H9 (cell line): Measurements from ENCODE around the gene DIAPH3. TPM values are rescaled to one million over a fixed set of nuclear protein-coding genes. Genes with fewer than 3 reads are reported as not detected.

Experiments used
- DNase-seq: peaks from one replicate; pipeline ENCODE4 v3.0.0-alpha.2; 2017
- H2AFZ ChIP-seq: one replicate; pipeline ENCODE4 v1.6.1; 2013; ENCODE audit warnings: mild to moderate bottlenecking, low read length, control low read depth, moderate library complexity
- H2AK5ac ChIP-seq: 2 replicates; pipeline ENCODE4 v1.6.1; 2013; ENCODE audit warnings: low read length, control low read depth, mixed read lengths; ENCODE audit not compliant: insufficient read length
- H2BK120ac ChIP-seq: one replicate; pipeline ENCODE4 v1.6.1; 2013; ENCODE audit warnings: low read depth, mild to moderate bottlenecking, low read length, control low read depth, inconsistent platforms; ENCODE audit not compliant: poor library complexity, severe bottlenecking
- H2BK12ac ChIP-seq: 2 replicates; pipeline ENCODE4 v1.6.1; 2013; ENCODE audit warnings: low read length, control low read depth, mixed read lengths, low read depth; ENCODE audit not compliant: insufficient read length
- H2BK15ac ChIP-seq: 2 replicates; pipeline ENCODE4 v1.6.1; 2013; ENCODE audit warnings: low read depth, low read length, control low read depth
- H2BK20ac ChIP-seq: one replicate; pipeline ENCODE4 v1.6.1; 2013; ENCODE audit warnings: low read depth, mild to moderate bottlenecking, low read length, control low read depth, inconsistent platforms; ENCODE audit not compliant: poor library complexity, severe bottlenecking
- H2BK5ac ChIP-seq: 2 replicates; pipeline ENCODE4 v1.6.1; 2013; ENCODE audit warnings: low read length, control low read depth, mixed read lengths; ENCODE audit not compliant: insufficient read length
- H3K14ac ChIP-seq: 2 replicates; pipeline ENCODE4 v1.6.1; 2013; ENCODE audit warnings: low read length, control low read depth; ENCODE audit not compliant: insufficient read depth
- H3K18ac ChIP-seq: 2 replicates; pipeline ENCODE4 v1.6.1; 2013; ENCODE audit warnings: low read depth, mild to moderate bottlenecking, mixed read lengths, low read length, control low read depth; ENCODE audit not compliant: insufficient read length
- H3K23ac ChIP-seq: 2 replicates; pipeline ENCODE4 v1.6.1; 2013; ENCODE audit warnings: low read length, control low read depth, mixed read lengths, low read depth; ENCODE audit not compliant: insufficient read length
- H3K23me2 ChIP-seq: 2 replicates; pipeline ENCODE4 v1.6.1; 2013; ENCODE audit warnings: low read depth, mild to moderate bottlenecking, mixed read lengths, low read length, control low read depth; ENCODE audit not compliant: insufficient read length, poor library complexity, severe bottlenecking
- H3K27ac ChIP-seq: 2 replicates; pipeline ENCODE4 v1.5.1; 2013; ENCODE audit warnings: low read length, control low read depth, mixed read lengths, low read depth; ENCODE audit not compliant: insufficient read length
- H3K27me3 ChIP-seq: 2 replicates; pipeline ENCODE4 v1.6.1; 2013; ENCODE audit warnings: low read length, control low read depth, inconsistent platforms; ENCODE audit not compliant: insufficient read depth
- H3K4ac ChIP-seq: 2 replicates; pipeline ENCODE4 v1.6.1; 2013; ENCODE audit warnings: low read depth, mild to moderate bottlenecking, control low read depth, inconsistent platforms, low read length, moderate library complexity
- H3K4me1 ChIP-seq: 2 replicates; pipeline ENCODE4 v1.6.1; 2013; ENCODE audit warnings: low read length, control low read depth, inconsistent platforms; ENCODE audit not compliant: insufficient read depth
- H3K4me2 ChIP-seq: 2 replicates; pipeline ENCODE4 v1.6.1; 2013; ENCODE audit warnings: low read length, control low read depth, mixed read lengths; ENCODE audit not compliant: insufficient read length, insufficient read depth
- H3K56ac ChIP-seq: 2 replicates; pipeline ENCODE4 v1.6.1; 2013; ENCODE audit warnings: low read depth, mild to moderate bottlenecking, mixed read lengths, low read length, control low read depth; ENCODE audit not compliant: insufficient read length
- H3K79me1 ChIP-seq: 2 replicates; pipeline ENCODE4 v1.6.1; 2013; ENCODE audit warnings: low read depth, mild to moderate bottlenecking, moderate library complexity, low read length, control low read depth, inconsistent platforms; ENCODE audit not compliant: insufficient read depth, poor library complexity, severe bottlenecking
- H3K79me2 ChIP-seq: 2 replicates; pipeline ENCODE4 v1.6.1; 2013; ENCODE audit warnings: low read length, control low read depth, inconsistent platforms; ENCODE audit not compliant: insufficient read depth
- H3K9ac ChIP-seq: 2 replicates; pipeline ENCODE4 v1.6.1; 2013; ENCODE audit warnings: low read length, control low read depth, mixed read lengths; ENCODE audit not compliant: insufficient read length; ENCODE audit errors: extremely low read depth
- H3K9me3 ChIP-seq: one replicate; pipeline ENCODE4 v1.6.1; 2013; ENCODE audit warnings: low read depth, low read length, inconsistent platforms; ENCODE audit not compliant: control insufficient read depth
- H3T11ph ChIP-seq: one replicate; pipeline ENCODE4 v1.6.1; 2013; ENCODE audit warnings: mild to moderate bottlenecking, low read length, control low read depth, inconsistent platforms
- H4K20me1 ChIP-seq: one replicate; pipeline ENCODE4 v1.6.1; 2013; ENCODE audit not compliant: control insufficient read depth, insufficient read length, insufficient read depth
- H4K5ac ChIP-seq: 2 replicates; pipeline ENCODE4 v1.6.1; 2013; ENCODE audit warnings: low read depth, mild to moderate bottlenecking, mixed read lengths, low read length, control low read depth; ENCODE audit not compliant: insufficient read length
- H4K8ac ChIP-seq: replicated peaks from 2 replicates; pipeline ENCODE4 v1.6.1; 2013; ENCODE audit warnings: low read length, control low read depth, mixed read lengths, low read depth; ENCODE audit not compliant: insufficient read length
- H4K91ac ChIP-seq: 2 replicates; pipeline ENCODE4 v1.6.1; 2013; ENCODE audit warnings: low read depth, mild to moderate bottlenecking, moderate library complexity, mixed read lengths, low read length, control low read depth; ENCODE audit not compliant: insufficient read length
- H3K27ac Mint-ChIP-seq, 3 experiments: 2 replicates in 2 of 3; 3 replicates in 1 of 3; pipeline ENCODE4 v1.8.0; 2020 to 2021; ENCODE audit warnings: mixed read lengths in 3 of 3, mild to moderate bottlenecking in 1 of 3, moderate library complexity in 1 of 3
- H3K27me3 Mint-ChIP-seq: 2 replicates; pipeline ENCODE4 v1.8.0; 2021; ENCODE audit warnings: low read depth, mild to moderate bottlenecking, moderate library complexity, mixed read lengths
- H3K36me3 Mint-ChIP-seq, 3 experiments: 2 replicates in 2 of 3; 3 replicates in 1 of 3; pipeline ENCODE4 v1.8.0; 2020 to 2021; ENCODE audit warnings: low read depth in 3 of 3, mixed read lengths in 3 of 3; ENCODE audit not compliant: insufficient read depth in 1 of 3
- H3K4me1 Mint-ChIP-seq, 2 experiments: 2 replicates each; pipeline ENCODE4 v1.8.0; 2020; ENCODE audit warnings: mixed read lengths in 2 of 2
- H3K4me3 Mint-ChIP-seq, 2 experiments: 2 replicates in 1 of 2; 3 replicates in 1 of 2; pipeline ENCODE4 v1.8.0; 2020 to 2021; ENCODE audit warnings: mild to moderate bottlenecking in 2 of 2, mixed read lengths in 2 of 2, moderate library complexity in 1 of 2
- H3K9me3 Mint-ChIP-seq, 2 experiments: 2 replicates in 1 of 2; 3 replicates in 1 of 2; pipeline ENCODE4 v1.8.0; 2020; ENCODE audit warnings: mild to moderate bottlenecking in 2 of 2, mixed read lengths in 2 of 2, moderate library complexity in 1 of 2
- CTCF ChIP-seq: fragments of 200-600 bp; sonication (generic); conservative IDR thresholded peaks from 3 replicates; pipeline ENCODE4 v1.8.0; 2021; ENCODE audit warnings: antibody characterized with exemption, mild to moderate bottlenecking
- total RNA-seq: library from RNA; stranded (reverse); gene quantifications from 2 replicates; pipeline ENCODE4 v1.2.1, GENCODE V29; 2021

DIAPH3 gene
- total RNA-seq, 1 experiment from 2014 or later = 23.1 TPM

GRCh38 chr13:59834801-59835200, 328.9 kb downstream of the DIAPH3 start:
- DNase-seq = no peak
- H2BK120ac ChIP-seq = no peak overlapping the region
- no peaks in the 10 kb centered on the region for H3K79me2 ChIP-seq
- no peak overlapping the region for H4K5ac ChIP-seq
- no peaks in the 10 kb centered on the region for H3K23me2 ChIP-seq
- H3K9ac ChIP-seq = no peak overlapping the region
- H3T11ph ChIP-seq = no peak overlapping the region
- H3K9me3 ChIP-seq = no peaks in the 10 kb centered on the region
- no peak overlapping the region for H4K8ac ChIP-seq
- no peak overlapping the region for H3K27ac ChIP-seq
- H2AFZ ChIP-seq = no peak overlapping the region
- Mint-ChIP-seq H3K27ac (peak overlapping the region in 1 of 3 experiments; percentile 84; a peak in 1 of 7 replicates), H3K27me3 (no peaks in the 10 kb centered on the region), H3K4me1 (peaks cover 5 to 8% of the 10 kb centered on the region in 2 experiments), H3K36me3 (no peaks in the 10 kb centered on the region), H3K9me3 (no peaks in the 10 kb centered on the region), H3K4me3 (no peak overlapping the region)
- H2BK12ac ChIP-seq = no peak overlapping the region
- no peak overlapping the region for H2BK20ac ChIP-seq
- no peak overlapping the region for H3K14ac ChIP-seq
- H2AK5ac ChIP-seq = no peak overlapping the region
- no peak overlapping the region for H2BK5ac ChIP-seq
- no peaks in the 10 kb centered on the region for H3K4me1 ChIP-seq
- H3K79me1 ChIP-seq = no peaks in the 10 kb centered on the region
- H3K4me2 ChIP-seq = no peak overlapping the region
- H4K20me1 ChIP-seq = no peaks in the 10 kb centered on the region
- H3K18ac ChIP-seq = no peak overlapping the region
- no peak overlapping the region for H2BK15ac ChIP-seq
- no peak overlapping the region for H3K23ac ChIP-seq
- H3K4ac ChIP-seq = no peak overlapping the region
- H4K91ac ChIP-seq = no peak overlapping the region
- no peak for TF ChIP-seq CTCF
- H3K56ac ChIP-seq = no peak overlapping the region
- H3K27me3 ChIP-seq = no peaks in the 10 kb centered on the region
